Measurements from ENCODE around the gene DST. TPM values are rescaled to one million over a fixed set of nuclear protein-coding genes. Genes with fewer than 3 reads are reported as not detected.

The DST gene
- polyA plus RNA-seq, 3 donors = 1.1 to 7.4 (median 3.2) TPM

- Histone ChIP-seq H3K4me3 (replicated peaks in 1 of 3; ENCODE audit: low read depth in 2 of 3, low read length in 3 of 3) (peak overlapping the region in 1 of 3 experiments; percentile 69), H2AFZ (ENCODE audit: insufficient read depth, low read depth, low read length, poor library complexity, severe bottlenecking) (peak overlapping the region; percentile 2), H3K9me3 (replicated peaks in 1 of 2; ENCODE audit: control insufficient read depth in 1 of 2, insufficient read depth in 1 of 2, low read length in 2 of 2) (no peaks in the 10 kb centered on the region), H3K79me2 (ENCODE audit: insufficient read depth, low read length) (no peaks in the 10 kb centered on the region), H3K27ac (ENCODE audit: low read depth in 1 of 2, low read length in 2 of 2) (peak overlapping the region in 1 of 2 donors; percentile 73), H3K36me3 (replicated peaks in 1 of 2; ENCODE audit: control insufficient read depth in 1 of 2, insufficient read depth in 2 of 2, low read length in 2 of 2) (peaks cover 0 to 6% of the 10 kb centered on the region in 2 donors), H3K4me2 (replicated peaks; ENCODE audit: extremely low read depth, low read length, poor library complexity, severe bottlenecking) (no peak overlapping the region), H3K27me3 (ENCODE audit: control insufficient read depth in 2 of 2, insufficient read depth in 2 of 2, low read length in 2 of 2) (no peaks in the 10 kb centered on the region), H3K4me1 (ENCODE audit: control insufficient read depth in 1 of 2, insufficient read depth in 2 of 2, low read length in 2 of 2) (peaks cover 28 to 33% of the 10 kb centered on the region in 2 donors), H4K20me1 (ENCODE audit: insufficient read depth, low read length) (no peaks in the 10 kb centered on the region), H3K9ac (ENCODE audit: insufficient read depth, low read length, poor library complexity, severe bottlenecking) (no peak overlapping the region)
- Mint-ChIP-seq H3K4me1 (peaks cover 29% of the 10 kb centered on the region), H3K27ac (peak overlapping the region in 6 of 7 donors; percentile 26 to 91 (median 76)), H3K36me3 (peaks cover 13 to 15% of the 10 kb centered on the region in 2 donors), H3K27me3 (ENCODE audit: low read depth in 3 of 3) (no peaks in the 10 kb centered on the region), H3K4me3 (no peak overlapping the region), H3K9me3 (peaks cover 0 to 1% (median 0%) of the 10 kb centered on the region in 7 donors)
- TF ChIP-seq CTCF (IDR thresholded peaks at IDR 0.05) = no peak
- intact Hi-C loops (cut with micrococcal nuclease) = loop anchor here (2.0 to 10.0 kb wide), 2 partner anchors 230 to 234 kb away; no protein-coding TSS in a partner anchor
- peak in 1 of 3 donors; percentile 8 for DNase-seq
Measured at GRCh38 chr6:56594699-56595098, 48.0 kb downstream of the DST start.

DNA sequence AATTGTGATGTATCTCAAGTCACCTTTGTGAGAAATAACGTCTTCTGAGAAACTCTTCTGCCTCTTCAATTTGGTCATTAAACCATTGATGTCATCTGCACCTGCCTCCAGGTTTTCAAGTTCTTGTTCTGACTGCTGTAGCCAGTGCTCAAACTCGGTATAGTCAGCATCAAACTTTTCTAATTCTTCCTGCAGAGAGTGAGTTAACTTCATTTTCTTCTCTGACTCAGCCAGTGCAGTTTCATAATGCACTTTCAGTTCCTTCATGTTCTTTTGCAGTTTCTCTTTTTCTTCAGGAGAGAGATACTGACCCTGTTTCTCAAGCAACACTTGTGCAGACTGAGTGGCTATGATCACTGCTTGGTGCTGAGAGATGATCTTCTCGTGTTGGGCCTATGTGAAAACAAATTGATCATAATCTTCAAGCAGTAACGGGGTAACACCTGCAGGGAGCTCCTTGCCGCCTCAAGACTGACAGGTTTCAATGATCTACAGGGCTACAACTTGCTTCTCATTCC, 48.8 kb downstream of the DST start:
- H3K9ac ChIP-seq (ENCODE audit: insufficient read depth, low read length, poor library complexity, severe bottlenecking) = no peak overlapping the region
- intact Hi-C loops (cut with micrococcal nuclease) = loop anchor here (2.0 to 10.0 kb wide), 2 partner anchors 229 to 233 kb away; no protein-coding TSS in a partner anchor
- H3K4me1 ChIP-seq (ENCODE audit: control insufficient read depth in 1 of 2, insufficient read depth in 2 of 2, low read length in 2 of 2) = peaks cover 28 to 33% of the 10 kb centered on the region in 2 donors
- peak overlapping the region; percentile 79 for H3K4me2 ChIP-seq (replicated peaks; ENCODE audit: extremely low read depth, low read length, poor library complexity, severe bottlenecking)
- DNase-seq = peak; percentile 63 to 83 (median 78)
- H3K27ac ChIP-seq (ENCODE audit: low read depth in 1 of 2, low read length in 2 of 2) = peak overlapping the region; percentile 37 to 73
- H3K27me3 Mint-ChIP-seq (ENCODE audit: low read depth in 3 of 3) = no peaks in the 10 kb centered on the region
- H3K36me3 ChIP-seq (replicated peaks in 1 of 2; ENCODE audit: control insufficient read depth in 1 of 2, insufficient read depth in 2 of 2, low read length in 2 of 2) = peaks cover 0 to 6% of the 10 kb centered on the region in 2 donors
- 6% methylated on average over 2 of the region's 5 CpGs for WGBS (ENCODE audit: insufficient coverage)
- H3K9me3 ChIP-seq (replicated peaks in 1 of 2; ENCODE audit: control insufficient read depth in 1 of 2, insufficient read depth in 1 of 2, low read length in 2 of 2) = no peaks in the 10 kb centered on the region
- H4K20me1 ChIP-seq (ENCODE audit: insufficient read depth, low read length) = no peaks in the 10 kb centered on the region
- peak overlapping the region; percentile 83 to 91 (median 89) for H3K27ac Mint-ChIP-seq
- peak overlapping the region; percentile 6 to 69 (median 41) for H3K4me3 ChIP-seq (replicated peaks in 1 of 3; ENCODE audit: low read depth in 2 of 3, low read length in 3 of 3)
- H3K36me3 Mint-ChIP-seq = peaks cover 12 to 15% of the 10 kb centered on the region in 2 donors
- TF ChIP-seq CTCF (IDR thresholded peaks at IDR 0.05) = no peak
- peak overlapping the region; percentile 50 to 85 for H3K4me3 Mint-ChIP-seq
- H2AFZ ChIP-seq (ENCODE audit: insufficient read depth, low read depth, low read length, poor library complexity, severe bottlenecking) = peak overlapping the region; percentile 44
- peaks cover 0 to 1% (median 0%) of the 10 kb centered on the region in 7 donors for H3K9me3 Mint-ChIP-seq
- H3K27me3 ChIP-seq (ENCODE audit: control insufficient read depth in 2 of 2, insufficient read depth in 2 of 2, low read length in 2 of 2) = no peaks in the 10 kb centered on the region
- H3K79me2 ChIP-seq (ENCODE audit: insufficient read depth, low read length) = no peaks in the 10 kb centered on the region
- peaks cover 29% of the 10 kb centered on the region for H3K4me1 Mint-ChIP-seq

All from CD14-positive monocyte (primary cell).